ENCODE data around the gene PUM2. TPM values are rescaled to one million over a fixed set of nuclear protein-coding genes. Genes with fewer than 3 reads are reported as not detected.
"Not testable (repeated sequence)": the region's sequence is repeated elsewhere in the genome, so short reads cannot be mapped to it uniquely, and the experiment has no call there.

Gene PUM2
- total RNA-seq, 6 experiments from 2014 or later, result 60.3 to 69.0 (median 64.8) TPM

DNA sequence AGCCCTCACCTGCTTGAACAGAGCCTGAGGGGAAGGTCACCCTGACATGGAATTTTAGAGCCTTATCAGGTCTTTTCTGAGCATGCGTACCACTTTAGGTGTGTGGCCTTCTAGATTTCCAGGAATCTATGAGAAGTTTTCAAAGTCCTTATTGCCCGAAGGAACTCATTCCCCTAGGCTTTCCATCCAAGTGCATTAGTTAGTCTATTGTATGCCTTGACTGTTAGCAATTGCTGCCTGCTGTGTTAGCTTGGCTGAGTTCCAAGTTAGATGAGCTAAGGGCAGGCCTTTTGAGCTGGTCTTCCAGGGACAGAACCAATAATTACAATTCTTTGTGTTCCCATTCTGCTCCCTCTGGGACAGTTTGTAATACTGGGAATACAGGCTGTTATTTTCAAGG is 30.8 kb upstream of the PUM2 start:
- Mint-ChIP-seq H3K27ac (no peak overlapping the region), H3K4me1 (ENCODE audit: low read depth) (peaks cover 46% of the 10 kb centered on the region), H3K4me3 (no peak overlapping the region), H3K27me3 (ENCODE audit: insufficient read depth) (peaks cover 6% of the 10 kb centered on the region), H3K9me3 (no peaks in the 10 kb centered on the region), H3K36me3 (ENCODE audit: low read depth) (no peaks in the 10 kb centered on the region)
- TF ChIP-seq, protein P1, sequence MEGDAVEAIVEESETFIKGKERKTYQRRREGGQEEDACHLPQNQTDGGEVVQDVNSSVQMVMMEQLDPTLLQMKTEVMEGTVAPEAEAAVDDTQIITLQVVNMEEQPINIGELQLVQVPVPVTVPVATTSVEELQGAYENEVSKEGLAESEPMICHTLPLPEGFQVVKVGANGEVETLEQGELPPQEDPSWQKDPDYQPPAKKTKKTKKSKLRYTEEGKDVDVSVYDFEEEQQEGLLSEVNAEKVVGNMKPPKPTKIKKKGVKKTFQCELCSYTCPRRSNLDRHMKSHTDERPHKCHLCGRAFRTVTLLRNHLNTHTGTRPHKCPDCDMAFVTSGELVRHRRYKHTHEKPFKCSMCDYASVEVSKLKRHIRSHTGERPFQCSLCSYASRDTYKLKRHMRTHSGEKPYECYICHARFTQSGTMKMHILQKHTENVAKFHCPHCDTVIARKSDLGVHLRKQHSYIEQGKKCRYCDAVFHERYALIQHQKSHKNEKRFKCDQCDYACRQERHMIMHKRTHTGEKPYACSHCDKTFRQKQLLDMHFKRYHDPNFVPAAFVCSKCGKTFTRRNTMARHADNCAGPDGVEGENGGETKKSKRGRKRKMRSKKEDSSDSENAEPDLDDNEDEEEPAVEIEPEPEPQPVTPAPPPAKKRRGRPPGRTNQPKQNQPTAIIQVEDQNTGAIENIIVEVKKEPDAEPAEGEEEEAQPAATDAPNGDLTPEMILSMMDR (IDR thresholded peaks at IDR 0.05), result no peak
- DNase-seq, result peak; percentile 23

DNA sequence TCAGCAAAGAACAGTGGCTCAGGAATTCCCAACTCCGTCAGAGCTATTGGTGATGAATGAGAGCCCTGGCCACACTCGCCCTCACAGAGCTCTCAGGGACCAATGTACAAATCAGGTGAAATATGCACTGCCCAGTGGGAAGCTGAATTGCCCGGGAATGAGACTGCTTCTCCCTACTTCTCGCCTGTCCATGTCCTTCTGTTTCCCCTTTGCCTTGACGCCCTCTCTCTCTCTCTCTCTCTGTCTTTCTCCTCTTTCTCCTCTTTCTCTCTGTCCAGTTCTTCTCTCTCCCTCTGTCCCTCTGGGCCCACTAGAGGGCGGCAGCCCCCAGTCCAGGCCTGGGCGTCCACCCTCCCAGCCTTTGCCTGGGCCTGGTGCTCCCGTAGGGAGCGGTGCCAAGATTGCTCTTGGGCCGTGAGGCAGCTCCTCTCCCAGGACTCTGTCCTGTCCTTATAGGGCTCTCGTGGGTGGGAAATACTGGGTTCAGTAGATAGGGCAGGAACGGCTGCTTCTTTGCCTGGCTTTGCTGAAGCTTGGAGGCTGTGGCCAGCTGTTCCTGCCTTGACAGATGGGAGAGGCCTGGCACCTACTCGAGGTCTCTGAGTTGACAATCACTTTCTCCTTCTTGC is 28.4 kb upstream of the PUM2 start:
- H3K4me3 Mint-ChIP-seq, result no peak overlapping the region
- H3K9me3 Mint-ChIP-seq, result no peaks in the 10 kb centered on the region
- H3K27ac Mint-ChIP-seq, result peak overlapping the region; percentile 1
- H3K27me3 Mint-ChIP-seq (ENCODE audit: insufficient read depth), result peaks cover 10% of the 10 kb centered on the region
- H3K4me1 Mint-ChIP-seq (ENCODE audit: low read depth), result peaks cover 35% of the 10 kb centered on the region
- no peaks in the 10 kb centered on the region for H3K36me3 Mint-ChIP-seq (ENCODE audit: low read depth)
- TF ChIP-seq, protein P1 (IDR thresholded peaks at IDR 0.05), result peak; percentile 88
- peak; percentile 76 for DNase-seq

DNA sequence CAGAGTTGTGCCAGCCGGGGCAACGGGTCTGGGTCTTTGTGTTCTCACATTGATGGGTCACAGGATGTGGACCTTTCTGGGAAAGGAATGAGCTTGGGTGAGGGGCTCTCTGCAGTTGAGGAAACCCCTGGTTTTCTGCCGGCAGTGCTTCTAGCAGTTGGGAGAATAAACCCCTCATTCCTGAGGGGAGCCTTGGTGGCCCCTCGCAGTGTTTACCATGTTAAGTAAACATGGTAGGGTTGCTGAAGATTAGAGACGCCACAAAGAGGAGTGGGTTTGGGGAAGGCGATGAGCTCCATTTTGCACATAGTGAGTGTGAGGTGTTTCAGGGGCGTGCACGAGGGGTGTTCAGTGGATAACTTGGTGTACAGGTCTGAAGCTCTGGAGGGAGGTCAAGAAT is 27.7 kb upstream of the PUM2 start:
- Mint-ChIP-seq H3K27me3 (ENCODE audit: insufficient read depth) (peaks cover 10% of the 10 kb centered on the region), H3K36me3 (ENCODE audit: low read depth) (no peaks in the 10 kb centered on the region), H3K27ac (no peak overlapping the region), H3K4me1 (ENCODE audit: low read depth) (peaks cover 29% of the 10 kb centered on the region), H3K9me3 (no peaks in the 10 kb centered on the region), H3K4me3 (no peak overlapping the region)
- DNase-seq, result no peak
- TF ChIP-seq, protein P1 (IDR thresholded peaks at IDR 0.05), result no peak

DNA sequence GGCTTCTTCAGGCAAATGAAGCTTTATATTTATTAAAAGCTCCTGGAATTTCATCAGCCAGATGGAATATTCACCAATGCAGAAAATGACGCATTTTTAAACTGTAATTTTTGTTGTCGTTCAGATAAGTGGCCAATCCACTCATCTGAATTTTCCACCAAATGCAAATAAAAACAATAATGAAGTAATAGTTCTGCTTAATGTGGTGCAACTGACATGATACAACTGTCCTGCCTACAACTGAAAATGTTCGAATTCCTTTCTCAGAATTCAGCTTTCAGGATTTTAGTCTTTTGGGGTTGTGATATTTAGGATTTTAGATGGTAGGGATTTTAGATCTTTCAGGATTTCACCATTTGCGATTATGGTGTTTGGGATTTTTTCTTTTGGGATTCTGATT is 27.1 kb upstream of the PUM2 start:
- TF ChIP-seq, protein P1 (IDR thresholded peaks at IDR 0.05), result no peak
- Mint-ChIP-seq H3K9me3 (no peaks in the 10 kb centered on the region), H3K27me3 (ENCODE audit: insufficient read depth) (peaks cover 10% of the 10 kb centered on the region), H3K36me3 (ENCODE audit: low read depth) (no peaks in the 10 kb centered on the region), H3K27ac (no peak overlapping the region), H3K4me1 (ENCODE audit: low read depth) (peaks cover 23% of the 10 kb centered on the region), H3K4me3 (no peak overlapping the region)
- no peak for DNase-seq

DNA sequence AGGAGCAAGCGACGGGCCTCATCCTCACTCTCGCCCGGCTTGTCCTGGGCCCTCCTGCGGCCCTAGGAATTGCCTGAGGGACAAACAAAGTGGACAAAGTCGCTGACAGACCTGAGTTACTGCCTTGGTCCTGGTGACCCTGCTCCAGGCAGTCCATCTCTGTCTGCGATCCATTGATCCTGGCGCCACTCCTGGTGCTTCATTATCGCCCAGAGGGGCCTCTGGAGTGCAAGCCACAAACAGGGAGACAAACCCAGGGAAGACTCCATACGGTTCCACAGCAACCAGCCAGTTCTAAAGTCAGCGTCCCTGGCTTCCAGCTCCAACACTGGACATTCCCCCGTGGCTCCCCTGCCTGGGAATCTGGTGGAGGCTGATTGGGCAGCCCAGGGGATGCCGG is 24.3 kb upstream of the PUM2 start:
- H3K9me3 Mint-ChIP-seq; DNase-seq; H3K27ac Mint-ChIP-seq; H3K36me3 Mint-ChIP-seq (ENCODE audit: low read depth); H3K4me3 Mint-ChIP-seq: not testable (repeated sequence)
- H3K4me1 Mint-ChIP-seq (ENCODE audit: low read depth), result peaks cover 21% of the 10 kb centered on the region
- H3K27me3 Mint-ChIP-seq (ENCODE audit: insufficient read depth), result peaks cover 16% of the 10 kb centered on the region

DNA sequence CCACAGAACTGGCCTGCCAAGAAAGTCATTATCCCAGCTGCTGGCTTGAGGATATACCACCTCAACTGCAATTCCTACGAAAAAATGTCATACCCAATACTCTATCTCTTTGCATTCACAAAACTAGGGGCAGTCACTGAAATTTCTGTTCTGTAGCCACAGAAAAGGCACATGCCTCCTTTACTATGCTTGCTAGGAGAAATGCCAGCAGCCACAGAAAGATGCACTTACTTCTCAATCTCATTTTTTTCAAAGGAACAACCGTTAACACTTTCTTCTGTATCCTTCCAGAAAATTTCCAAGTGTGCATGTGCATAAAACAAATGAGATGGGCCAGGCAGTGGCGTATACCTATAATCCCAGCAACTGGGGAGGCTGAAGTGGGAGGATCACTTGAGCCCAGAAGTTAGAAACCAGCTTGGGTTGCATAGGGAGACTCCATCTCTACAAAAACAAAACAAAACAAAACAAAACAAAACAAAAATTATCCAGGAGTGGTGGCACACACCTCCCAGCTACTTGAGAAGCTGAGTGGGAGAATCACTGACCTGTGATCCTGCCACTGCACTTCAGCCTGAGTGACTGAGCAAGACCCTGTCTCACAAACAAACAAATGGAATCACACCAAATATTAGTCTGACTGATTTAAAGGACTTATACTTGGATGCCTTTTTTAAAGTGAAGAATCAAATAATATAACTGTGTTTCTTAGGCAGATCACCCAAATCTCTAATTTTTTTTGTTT is 22.4 kb upstream of the PUM2 start:
- no peak for DNase-seq

More for the DNA sequence above, 22.4 kb upstream of the PUM2 start:
- Mint-ChIP-seq H3K9me3 (no peaks in the 10 kb centered on the region; the same call in 1 of the 2 replicates), H3K27ac (no peak overlapping the region), H3K4me1 (ENCODE audit: low read depth) (peaks cover 6% of the 10 kb centered on the region; the same call in 1 of the 2 replicates), H3K4me3 (no peak overlapping the region), H3K27me3 (ENCODE audit: insufficient read depth) (peaks cover 11% of the 10 kb centered on the region), H3K36me3 (ENCODE audit: low read depth) (no peaks in the 10 kb centered on the region)
- TF ChIP-seq, protein P1 (IDR thresholded peaks at IDR 0.05), result no peak
